Measurements from ENCODE around the gene SNTB2.
"Not testable (repeated sequence)": the region's sequence is repeated elsewhere in the genome, so short reads cannot be mapped to it uniquely, and the experiment has no call there.

The SNTB2 gene

DNA sequence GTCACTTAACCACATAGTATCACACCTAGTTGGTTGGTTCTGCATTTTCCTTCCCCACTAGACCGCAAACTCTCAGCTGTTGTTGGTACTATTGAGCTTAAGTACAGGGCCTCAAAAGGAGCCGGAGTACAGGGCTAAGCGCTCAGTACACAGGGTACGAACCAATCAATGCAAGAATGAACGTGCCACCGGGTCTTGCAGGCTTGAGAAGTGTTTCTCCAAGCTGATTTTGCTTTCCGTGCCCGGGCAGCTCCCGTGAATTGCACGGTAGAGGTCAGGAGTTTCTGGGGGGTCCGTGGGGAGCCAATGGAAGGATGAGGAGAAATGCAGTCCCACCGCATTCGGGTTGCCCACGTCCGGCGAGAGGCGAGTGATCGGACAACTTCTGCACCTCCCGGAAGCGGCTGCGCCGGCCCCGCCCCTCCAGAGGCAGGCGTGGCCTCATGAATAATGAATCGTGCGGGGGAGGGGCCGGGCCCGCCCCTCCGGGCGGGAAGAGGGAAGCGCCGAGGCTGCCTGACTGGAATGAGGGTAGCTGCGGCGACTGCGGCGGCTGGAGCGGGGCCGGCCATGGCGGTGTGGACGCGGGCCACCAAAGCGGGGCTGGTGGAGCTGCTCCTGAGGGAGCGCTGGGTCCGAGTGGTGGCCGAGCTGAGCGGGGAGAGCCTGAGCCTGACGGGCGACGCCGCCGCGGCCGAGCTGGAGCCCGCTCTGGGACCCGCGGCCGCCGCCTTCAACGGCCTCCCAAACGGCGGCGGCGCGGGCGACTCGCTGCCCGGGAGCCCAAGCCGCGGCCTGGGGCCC lies at the start of gene SNTB2:
SNTB2 (plus strand) TSS at position 523 of the 804 bp plus-strand sequence; CDS start at position 526, 3 bp downstream.
- peak; percentile 12 to 78 (median 57) for DNase-seq

DNA sequence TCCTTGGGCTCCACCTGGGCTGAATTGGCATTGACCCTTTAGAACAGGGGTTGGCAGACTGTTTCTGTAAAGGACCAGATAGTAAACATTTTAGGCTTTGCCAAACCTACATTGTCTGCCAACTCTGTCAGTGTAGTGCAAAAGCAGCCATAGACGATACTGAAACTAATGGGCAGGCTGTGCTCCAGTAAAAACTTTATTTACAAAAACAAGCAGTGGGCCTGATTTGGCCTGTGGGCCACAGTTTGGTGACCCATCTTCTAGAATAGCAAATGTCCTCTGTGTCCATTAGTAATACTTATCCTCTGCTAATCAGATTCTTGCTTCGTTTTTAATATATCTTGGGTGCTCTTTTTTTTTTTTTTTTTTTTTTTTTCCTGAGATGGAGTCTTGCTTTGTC lies 48.4 kb upstream of the SNTB2 start:
- no peak for DNase-seq

- DNase-seq = not testable (repeated sequence)
Measured at GRCh38 chr16:69139464-69139863, 47.5 kb upstream of the SNTB2 start.

GRCh38 chr16:69141014-69141413 lies 46.0 kb upstream of the SNTB2 start:
- DNase-seq = no peak

DNA sequence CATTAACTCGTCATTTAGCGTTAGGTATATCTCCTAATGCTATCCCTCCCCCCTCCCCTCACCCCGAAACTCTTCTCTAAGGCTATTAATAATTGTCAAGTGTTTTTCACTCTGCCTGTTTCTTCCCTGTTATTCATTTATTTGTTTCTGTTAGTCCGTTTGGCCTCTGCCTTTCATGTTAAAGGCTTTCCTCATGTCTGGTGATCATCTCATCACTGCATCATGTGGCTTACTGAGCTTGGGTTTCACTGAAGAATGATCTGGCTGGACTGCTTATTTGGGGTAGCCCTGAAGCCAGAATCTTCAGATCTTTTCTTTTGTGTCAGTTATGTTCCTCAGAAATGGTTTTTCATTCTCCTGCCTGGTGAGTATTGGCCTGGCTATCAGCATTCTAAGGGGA lies 45.0 kb upstream of the SNTB2 start:
- no peak for DNase-seq

DNA sequence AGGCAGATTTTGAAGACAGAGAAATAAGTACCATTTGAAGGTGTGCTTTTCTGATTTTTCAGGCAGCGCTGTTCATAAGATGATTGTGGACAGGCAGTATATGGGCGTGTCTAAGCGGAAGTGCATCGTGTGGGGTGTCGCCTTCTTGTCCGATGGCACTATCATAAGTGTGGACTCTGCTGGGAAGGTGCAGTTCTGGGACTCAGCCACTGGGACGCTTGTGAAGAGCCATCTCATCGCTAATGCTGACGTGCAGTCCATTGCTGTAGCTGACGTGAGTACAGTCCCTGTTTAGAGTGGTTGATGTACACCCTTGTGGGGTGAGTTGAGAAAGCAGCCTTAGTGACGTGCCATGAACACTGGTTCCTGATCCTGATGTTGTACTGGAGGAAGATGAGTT lies 43.8 kb upstream of the SNTB2 start:
- DNase-seq = no peak

DNA sequence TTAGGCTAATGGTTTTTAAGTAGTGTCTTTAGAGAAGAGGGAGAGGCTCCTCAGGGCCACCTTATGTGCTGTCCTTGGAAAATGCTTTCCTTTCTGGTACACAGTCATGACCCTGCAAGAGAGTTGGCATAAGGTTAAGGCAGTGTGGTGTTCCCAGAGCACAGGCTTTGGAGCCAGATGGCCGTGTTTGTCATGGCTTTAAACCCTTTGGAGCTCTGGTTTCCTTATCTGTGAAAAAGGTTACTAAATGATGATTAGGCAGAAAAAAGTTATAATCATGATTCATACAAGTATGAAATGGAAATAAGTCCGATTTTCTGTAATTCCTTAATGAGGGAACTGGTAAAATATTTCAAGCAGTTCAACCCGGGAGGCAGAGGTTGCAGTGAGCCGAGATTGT lies 41.3 kb upstream of the SNTB2 start:
- DNase-seq = no peak

DNA sequence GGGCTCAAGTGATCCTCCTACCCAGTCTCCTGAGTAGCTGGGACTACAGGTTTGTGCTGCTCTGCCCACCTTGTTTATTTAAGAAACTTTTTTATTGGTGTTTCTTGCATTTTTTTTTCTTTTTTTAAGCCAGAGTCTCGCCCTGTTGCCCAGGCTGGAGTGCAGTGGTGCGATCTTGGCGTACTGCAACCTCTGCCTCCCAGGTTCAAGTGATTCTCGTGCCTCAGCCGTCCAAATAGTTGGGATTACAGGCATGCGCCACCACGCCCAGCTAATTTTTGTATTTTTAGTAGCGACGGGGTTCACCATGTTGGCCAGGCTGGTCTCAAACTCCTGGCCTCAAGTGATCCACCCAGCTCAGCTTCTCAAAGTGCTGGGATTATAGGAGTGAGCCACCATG lies 37.3 kb upstream of the SNTB2 start:
- not testable (repeated sequence) for DNase-seq

DNA sequence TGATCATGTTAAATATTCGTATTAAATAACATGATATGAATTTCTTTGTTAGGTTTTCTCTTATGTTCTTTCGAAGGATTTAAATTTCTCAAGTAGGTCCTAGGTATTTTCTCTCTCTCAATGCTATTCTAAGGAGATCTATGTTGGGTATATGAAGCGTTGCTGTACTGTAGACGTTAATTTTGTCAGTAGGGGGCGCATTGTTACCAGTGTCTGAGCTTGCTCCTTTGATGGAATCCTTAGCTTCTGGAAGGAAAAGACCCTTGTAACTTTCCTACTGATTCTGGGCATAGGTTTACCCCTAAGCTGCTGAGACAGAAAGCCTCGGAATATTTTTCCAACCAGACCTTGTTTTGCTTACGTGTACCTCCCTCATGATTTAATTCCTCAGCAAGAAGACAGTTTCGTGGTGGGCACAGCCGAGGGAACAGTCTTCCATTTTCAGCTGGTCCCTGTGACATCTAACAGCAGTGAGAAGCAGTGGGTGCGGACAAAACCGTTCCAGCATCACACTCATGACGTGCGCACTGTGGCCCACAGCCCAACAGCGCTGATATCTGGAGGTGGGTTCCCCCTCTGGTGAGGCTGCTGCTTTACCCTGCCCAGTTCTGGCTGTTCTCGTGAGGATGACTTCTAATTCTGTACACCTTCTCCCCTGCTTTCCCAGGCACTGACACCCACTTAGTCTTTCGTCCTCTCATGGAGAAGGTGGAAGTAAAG lies 36.7 kb upstream of the SNTB2 start:
- no peak for DNase-seq

GRCh38 chr16:69157196-69157595 lies 29.8 kb upstream of the SNTB2 start:
- DNase-seq = no peak

DNA sequence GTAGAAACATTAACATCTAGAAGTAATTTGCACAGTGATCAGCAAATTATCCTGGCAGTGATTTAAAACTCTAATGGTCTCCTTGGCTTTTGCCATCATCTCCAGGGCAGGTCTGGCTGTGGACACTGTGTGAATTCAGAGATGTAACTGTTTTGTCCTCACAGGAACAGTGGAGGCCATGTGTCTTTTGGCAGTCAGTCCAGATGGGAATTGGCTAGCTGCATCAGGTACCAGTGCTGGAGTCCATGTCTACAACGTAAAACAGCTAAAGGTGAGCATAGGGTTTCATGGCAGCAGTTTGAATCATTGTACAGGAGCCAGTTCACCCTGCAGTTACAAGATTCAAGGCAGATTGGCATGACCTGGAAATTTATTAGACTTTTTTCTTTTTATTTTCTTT lies 26.8 kb upstream of the SNTB2 start:
- DNase-seq = no peak

- no peak for DNase-seq
Measured at GRCh38 chr16:69165584-69165983, 21.4 kb upstream of the SNTB2 start.

DNA sequence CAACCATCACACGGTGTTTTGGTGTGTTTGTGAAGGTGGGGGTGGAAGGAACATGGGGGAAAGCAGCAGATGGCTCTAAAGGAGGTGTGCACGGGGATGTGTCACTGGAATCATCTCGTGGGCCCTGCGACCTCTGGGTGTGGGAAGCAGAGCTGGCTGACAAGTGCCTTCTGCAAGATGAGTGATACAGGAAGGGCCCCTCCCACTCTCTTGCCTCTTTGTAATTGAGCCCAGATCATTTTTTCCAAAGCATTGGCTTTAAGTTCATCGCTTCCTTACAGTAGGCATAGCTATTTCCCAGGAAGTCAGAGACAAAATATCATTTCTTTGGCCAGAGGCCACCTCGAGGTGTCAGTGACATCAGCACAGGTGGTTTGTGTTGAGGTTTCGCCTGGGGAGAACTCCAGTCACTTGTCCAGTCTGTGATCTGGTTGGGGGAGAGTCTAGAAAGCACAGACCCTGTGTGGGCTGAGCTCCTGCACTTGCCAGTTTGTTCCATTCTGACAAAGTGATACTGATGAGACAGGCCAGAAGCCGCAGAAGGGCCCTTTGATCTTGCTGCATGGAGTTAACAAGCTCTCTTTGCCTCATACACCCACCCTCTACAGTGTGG lies 20.6 kb upstream of the SNTB2 start:
- DNase-seq = peak in 2 of 4 experiments; percentile 7 to 25

DNA sequence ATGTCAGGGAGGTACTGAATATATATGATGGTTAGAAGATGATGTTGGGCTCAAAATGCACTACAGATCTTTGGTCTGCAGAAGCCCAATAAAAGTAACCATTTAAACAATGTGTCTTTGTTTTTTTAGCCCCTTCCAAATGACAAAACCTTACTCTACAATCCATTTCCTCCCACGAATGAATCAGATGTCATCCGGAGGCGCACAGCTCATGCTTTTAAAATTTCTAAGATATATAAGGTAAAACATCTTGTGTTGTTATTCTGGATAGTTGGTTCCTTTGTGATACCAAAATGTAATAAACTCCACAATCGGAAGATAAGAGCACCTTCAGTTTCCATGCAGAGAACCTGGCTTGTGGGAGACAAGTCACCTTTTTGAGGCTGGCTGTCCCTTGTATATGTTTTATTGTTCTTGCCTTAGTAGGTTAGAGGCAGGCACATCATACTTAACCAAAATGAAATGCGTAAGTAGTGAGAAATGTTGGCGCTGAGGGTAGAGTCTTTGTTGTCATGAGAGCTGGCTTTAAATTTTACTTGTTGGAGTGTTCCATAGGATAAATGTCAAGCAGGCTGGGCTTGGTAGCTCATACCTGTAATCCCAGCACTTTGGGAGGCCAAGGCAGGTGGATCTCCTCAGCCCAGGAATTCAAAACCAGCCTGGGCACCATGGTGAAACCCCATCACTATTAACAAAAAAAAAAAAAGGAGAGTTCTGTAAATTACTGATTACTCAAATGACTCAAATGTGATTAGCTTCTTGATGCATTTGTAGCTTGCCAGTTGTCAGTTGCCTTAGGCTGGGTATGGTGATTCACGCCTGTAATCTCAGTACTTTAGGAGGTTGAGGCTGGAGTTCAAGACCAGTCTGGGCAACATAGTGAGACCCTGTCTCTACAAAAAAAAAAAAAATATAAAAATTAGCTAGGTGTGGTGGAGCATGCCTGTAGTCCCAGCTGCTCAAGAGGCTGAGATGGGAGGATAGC lies 19.7 kb upstream of the SNTB2 start:
- DNase-seq = no peak

GRCh38 chr16:69169051-69169450 lies 17.9 kb upstream of the SNTB2 start:
- no peak for DNase-seq

GRCh38 chr16:69169607-69170352 lies 17.2 kb upstream of the SNTB2 start:
- DNase-seq = no peak

DNA sequence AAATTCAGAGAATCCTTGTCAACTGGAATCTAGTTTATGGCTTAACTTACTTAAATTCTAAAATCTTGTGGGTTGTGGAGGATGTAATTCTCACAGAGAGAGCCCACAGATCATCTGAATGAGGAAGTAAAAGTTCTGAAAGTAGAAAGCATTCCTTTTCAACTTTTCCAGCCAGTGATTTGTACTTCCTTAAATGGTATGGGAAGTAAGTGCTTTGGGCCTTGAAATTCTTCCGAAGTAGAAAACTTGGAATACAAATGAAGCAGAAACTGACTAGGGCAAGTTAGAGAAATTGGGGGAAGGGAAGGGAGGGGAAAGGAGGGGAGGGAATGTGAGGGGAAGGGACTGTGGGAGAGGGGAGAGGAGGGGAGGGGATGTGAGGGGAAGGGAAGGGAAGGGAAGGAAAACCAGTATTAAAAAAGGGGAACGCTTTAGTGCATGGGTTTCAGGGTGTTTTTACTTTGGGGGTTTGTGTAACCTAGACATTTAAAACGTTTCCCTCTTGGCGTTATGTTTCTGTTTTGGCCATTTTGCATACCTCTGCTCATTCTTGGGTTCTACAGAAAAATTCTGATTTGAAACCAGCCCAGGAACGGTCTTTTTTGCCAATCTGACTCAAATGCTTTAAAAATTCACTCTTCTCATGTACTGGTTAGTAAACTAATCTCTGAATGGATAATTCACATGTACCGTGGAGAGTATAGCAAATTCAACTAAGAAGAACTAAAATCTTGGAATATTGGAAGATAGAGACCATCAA lies 15.5 kb upstream of the SNTB2 start:
- DNase-seq = no peak

DNA sequence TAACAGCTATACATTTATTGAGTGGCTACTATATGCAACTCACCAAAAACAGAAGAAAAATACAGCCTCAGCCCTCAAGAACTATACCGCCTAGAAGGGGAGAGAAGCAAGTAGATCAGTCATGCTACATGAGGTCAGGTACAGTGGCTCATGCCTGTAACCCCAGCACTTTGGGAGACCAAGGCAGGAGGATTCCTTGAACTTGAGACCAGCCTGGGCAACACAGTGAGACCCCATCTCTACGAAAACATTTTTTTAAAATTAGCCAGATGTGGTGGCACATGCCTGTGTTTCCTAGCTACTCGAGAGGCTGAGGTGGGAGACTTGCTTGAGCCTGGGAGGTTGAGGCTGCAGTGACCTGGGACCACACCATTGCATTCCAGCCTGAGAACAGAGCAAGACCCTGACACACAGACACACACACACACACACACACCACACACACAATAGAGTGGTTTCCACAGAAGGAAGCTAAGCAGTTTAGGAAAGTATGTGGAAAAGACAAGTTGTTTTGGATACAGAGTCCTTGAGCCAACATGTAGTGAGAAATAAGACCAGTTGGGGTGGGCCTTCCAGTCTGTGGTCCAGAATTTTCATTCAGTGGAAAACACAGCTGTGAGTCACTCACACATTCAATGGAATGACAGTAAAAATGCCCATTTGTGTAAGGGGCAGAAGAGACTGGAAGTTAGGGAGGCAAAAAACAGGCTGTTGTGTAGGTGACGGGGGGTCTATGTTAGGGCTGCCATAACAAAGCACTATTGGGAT lies 10.7 kb upstream of the SNTB2 start:
- DNase-seq = no peak

DNA sequence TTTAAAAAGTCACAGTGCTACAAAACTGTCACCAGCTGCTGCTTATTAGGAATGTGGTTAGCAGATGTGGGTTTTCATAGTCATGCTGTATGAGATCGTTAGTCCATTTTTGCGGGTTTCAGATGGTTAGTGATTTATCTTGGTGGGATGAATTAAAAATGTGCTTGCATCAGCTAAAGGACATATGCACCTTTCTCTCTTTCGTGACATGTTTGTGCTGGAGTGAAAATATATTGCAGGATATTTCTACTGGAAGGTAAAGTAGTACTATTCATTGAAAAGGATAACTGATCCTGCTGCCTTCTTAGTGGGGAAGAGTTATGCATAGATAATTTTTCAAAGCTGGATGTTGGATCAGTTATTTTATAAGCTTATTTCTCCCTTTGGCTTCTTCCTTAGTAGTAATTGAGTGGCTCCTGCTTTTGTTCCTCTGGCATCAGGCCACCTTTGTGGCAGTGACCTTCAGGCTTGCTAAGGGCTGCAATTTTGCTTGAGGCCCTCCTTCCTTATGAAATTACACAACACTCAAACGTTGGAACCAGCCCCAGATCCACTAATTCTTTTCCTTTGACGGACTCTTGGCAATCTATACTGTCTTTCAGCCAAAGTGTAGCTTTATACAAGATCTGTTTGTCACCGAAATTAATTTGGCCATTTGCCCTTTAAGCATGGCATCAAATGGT lies 7.5 kb upstream of the SNTB2 start:
- no peak for DNase-seq

- no peak for DNase-seq
Measured at GRCh38 chr16:69180011-69180338, 7.0 kb upstream of the SNTB2 start.

Measured in activated naive CD4-positive, alpha-beta T cell (primary cell).